NT2/D1 (cell line): ENCODE data around the gene TMEM61.

Experiments
- YY1 ChIP-seq: IDR thresholded peaks from 2 replicates; pipeline ENCODE4 v1.6.1; 2011; ENCODE audit not compliant: insufficient read length, insufficient read depth
- ZNF274 ChIP-seq: IDR thresholded peaks from 2 replicates; pipeline ENCODE4 v1.6.1; 2011; ENCODE audit warnings: mild to moderate bottlenecking, low read depth, low read length

- TF ChIP-seq ZNF274, result no peak
- TF ChIP-seq YY1, result no peak
Observed at GRCh38 chr1:54931275-54931840, 49.1 kb upstream of the TMEM61 start.
